H1 (cell line): ENCODE data around the gene INTS1. TPM values are rescaled to one million over a fixed set of nuclear protein-coding genes. Genes with fewer than 3 reads are reported as not detected.

Experiments
- FOSL1 ChIP-seq: IDR thresholded peaks from 2 replicates; pipeline ENCODE4 v1.6.1; 2011; ENCODE audit warnings: mild to moderate bottlenecking, low read depth, low read length, moderate library complexity; ENCODE audit not compliant: insufficient read depth
- POLR2AphosphoS5 ChIP-seq: IDR thresholded peaks from 2 replicates; pipeline ENCODE4 v1.6.1; 2011; ENCODE audit warnings: low read depth, low read length
- TEAD4 ChIP-seq: IDR thresholded peaks from 2 replicates; pipeline ENCODE4 v1.6.1; 2012; ENCODE audit warnings: low read depth, low read length, inconsistent platforms, mixed read lengths
- polyA plus RNA-seq, 7 experiments: library from polyadenylated mRNA; depleted of rRNA in 3 of 7; stranded (reverse) in 5 of 7; unstranded in 2 of 7; fragments of >200 nt in 5 of 7; fragments of 200-250 nt in 2 of 7; gene quantifications; 1 replicate in 5 of 7; 2 replicates in 1 of 7; 4 replicates in 1 of 7; pipeline versions ENCODE4 v1.2.1 to v1.2.3, GENCODE V29; 2011 to 2013; ENCODE audit warnings: missing spikeins in 2 of 7, mixed read lengths in 2 of 7
- total RNA-seq: library from RNA; stranded (reverse); fragmentation: NEBNext Ultra II Directional; extraction: Animal tissue kit (Norgen Biotek cat#: 25700); gene quantifications from 2 replicates; pipeline ENCODE4 v1.2.1, GENCODE V29; 2021

Gene INTS1
- total and polyA plus RNA-seq, 2 of the 8 experiments (the other 6 are each of a cell fraction or from before 2014, with no cell fraction given) = 76.9 to 104 TPM

GRCh38 chr7:1509226-1509625, 5.0 kb upstream of the INTS1 start (continued):
- no peak for TF ChIP-seq POLR2AphosphoS5
- TF ChIP-seq FOSL1 = no peak
- TF ChIP-seq TEAD4 = no peak
